Duodenal mucosa (tissue), 2 donors: ENCODE measurements around the gene SLC10A6.

ENCODE experiments used
- H3K27ac ChIP-seq: one replicate; pipeline ENCODE4 v1.7.0; 2013; ENCODE audit warnings: low read depth, low read length
- H3K27me3 ChIP-seq, 2 donors: one replicate each; pipeline ENCODE4 v1.7.0; 2013; ENCODE audit warnings: low read length in 2 of 2, control low read depth in 1 of 2; ENCODE audit not compliant: insufficient read depth in 2 of 2, control insufficient read depth in 1 of 2
- H3K36me3 ChIP-seq, 2 donors: one replicate each; pipeline ENCODE4 v1.7.0; 2013; ENCODE audit warnings: low read length in 2 of 2, control low read depth in 1 of 2; ENCODE audit not compliant: insufficient read depth in 2 of 2, control insufficient read depth in 1 of 2
- H3K4me1 ChIP-seq, 2 donors: one replicate each; pipeline ENCODE4 v1.7.0; 2013; ENCODE audit warnings: low read length in 2 of 2, control low read depth in 1 of 2; ENCODE audit not compliant: insufficient read depth in 2 of 2, control insufficient read depth in 1 of 2
- H3K4me3 ChIP-seq, 2 donors: one replicate each; pipeline ENCODE4 v1.7.0; 2013; ENCODE audit warnings: low read length in 2 of 2, low read depth in 1 of 2
- H3K9ac ChIP-seq, 2 donors: one replicate each; pipeline ENCODE4 v1.7.0; 2013; ENCODE audit warnings: low read length in 2 of 2, low read depth in 1 of 2
- H3K9me3 ChIP-seq, 2 donors: one replicate each; pipeline ENCODE4 v1.7.0; 2013; ENCODE audit warnings: low read length in 2 of 2, control low read depth in 1 of 2; ENCODE audit not compliant: control insufficient read depth in 1 of 2

The SLC10A6 gene, protein sequence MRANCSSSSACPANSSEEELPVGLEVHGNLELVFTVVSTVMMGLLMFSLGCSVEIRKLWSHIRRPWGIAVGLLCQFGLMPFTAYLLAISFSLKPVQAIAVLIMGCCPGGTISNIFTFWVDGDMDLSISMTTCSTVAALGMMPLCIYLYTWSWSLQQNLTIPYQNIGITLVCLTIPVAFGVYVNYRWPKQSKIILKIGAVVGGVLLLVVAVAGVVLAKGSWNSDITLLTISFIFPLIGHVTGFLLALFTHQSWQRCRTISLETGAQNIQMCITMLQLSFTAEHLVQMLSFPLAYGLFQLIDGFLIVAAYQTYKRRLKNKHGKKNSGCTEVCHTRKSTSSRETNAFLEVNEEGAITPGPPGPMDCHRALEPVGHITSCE

GRCh38 chr4:86848732-86849619 is at the start of gene SLC10A6:
SLC10A6 (minus strand) TSS chr4:86849384; CDS start chr4:86849115, 269 bp downstream.
- Histone ChIP-seq H3K36me3 (no peaks in the 10 kb centered on the region), H3K9ac (no peak within 1 kb of the TSS), H3K4me3 (no peak within 1 kb of the TSS)

GRCh38 chr4:86898562-86898961 is 49.4 kb upstream of the SLC10A6 start:
- H3K4me1 ChIP-seq, result no peaks in the 10 kb centered on the region
- no peak overlapping the region for H3K4me3 ChIP-seq
- H3K27ac ChIP-seq, result no peak overlapping the region
- no peaks in the 10 kb centered on the region for H3K36me3 ChIP-seq
- H3K9me3 ChIP-seq, result no peaks in the 10 kb centered on the region
- H3K9ac ChIP-seq, result no peak overlapping the region
- no peaks in the 10 kb centered on the region for H3K27me3 ChIP-seq

More at GRCh38 chr4:86848732-86849619, at the start of gene SLC10A6:
- H3K4me1 ChIP-seq, result peaks cover 0 to 8% of the 10 kb centered on the region in 2 donors
- no peaks in the 10 kb centered on the region for H3K9me3 ChIP-seq
- H3K27me3 ChIP-seq, result no peaks in the 10 kb centered on the region
- H3K27ac ChIP-seq, result no peak within 1 kb of the TSS

DNA sequence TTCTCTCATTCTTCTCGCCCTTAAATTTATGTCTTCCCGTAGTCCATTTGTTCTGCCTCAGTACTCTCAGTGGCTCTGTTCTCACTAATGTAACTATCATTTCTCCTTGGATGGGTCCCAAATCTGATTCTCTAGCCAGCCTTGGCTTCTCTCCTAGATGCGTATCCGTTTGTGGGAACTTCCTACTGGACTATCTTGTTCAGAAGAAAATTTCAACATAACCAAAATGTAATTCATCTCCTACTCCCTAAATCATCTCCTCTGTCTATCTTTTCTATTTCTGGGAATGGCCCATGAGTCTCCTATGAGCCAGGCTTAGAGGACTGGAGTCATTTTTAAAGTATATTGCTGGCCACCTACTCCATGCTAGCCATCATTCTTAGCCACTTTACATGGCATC is 47.4 kb upstream of the SLC10A6 start:
- Histone ChIP-seq H3K9me3 (no peaks in the 10 kb centered on the region), H3K4me3 (no peak overlapping the region), H3K9ac (no peak overlapping the region), H3K36me3 (no peaks in the 10 kb centered on the region), H3K27me3 (no peaks in the 10 kb centered on the region), H3K27ac (no peak overlapping the region), H3K4me1 (peaks cover 0 to 4% of the 10 kb centered on the region in 2 donors)

DNA sequence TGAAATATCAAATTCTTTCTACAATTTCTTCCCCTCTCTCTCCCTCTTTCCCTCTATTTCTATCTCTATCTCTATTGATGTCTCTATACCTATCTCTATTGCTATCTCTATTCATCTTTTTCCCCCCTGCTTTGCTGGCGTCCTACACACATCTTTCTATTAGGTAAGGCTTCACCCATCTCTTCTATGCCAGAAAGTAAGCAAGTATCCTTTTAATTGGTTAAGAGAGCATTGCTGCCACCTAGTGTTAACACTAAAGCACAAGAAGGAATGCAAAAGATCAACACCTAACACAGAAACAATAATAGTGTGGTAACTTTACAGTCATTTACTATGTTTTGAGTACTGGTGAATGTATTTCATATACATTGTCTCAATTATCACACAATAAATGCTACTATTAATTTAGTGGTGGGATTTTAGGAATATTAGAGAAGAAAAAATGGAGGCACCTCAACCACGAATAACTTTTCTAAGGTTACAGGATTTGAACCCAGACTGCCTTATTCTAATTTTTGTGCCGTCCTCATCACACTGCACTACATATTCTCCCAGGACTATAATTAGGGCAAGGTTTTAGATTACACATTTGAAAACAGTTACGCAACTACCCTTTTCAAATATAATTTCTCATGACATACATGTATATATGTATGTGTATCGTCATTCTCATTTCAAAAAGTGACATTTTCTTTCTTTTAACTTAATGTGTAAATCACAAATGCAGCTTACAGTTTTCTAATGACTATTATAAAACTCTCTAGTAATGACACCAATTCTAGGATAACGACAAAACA is 46.7 kb upstream of the SLC10A6 start:
- Histone ChIP-seq H3K27me3 (no peaks in the 10 kb centered on the region), H3K27ac (no peak overlapping the region), H3K36me3 (no peaks in the 10 kb centered on the region), H3K9me3 (no peaks in the 10 kb centered on the region), H3K9ac (no peak overlapping the region), H3K4me1 (peaks cover 0 to 4% of the 10 kb centered on the region in 2 donors), H3K4me3 (no peak overlapping the region)

- Histone ChIP-seq H3K9ac (no peak overlapping the region), H3K27ac (no peak overlapping the region), H3K4me1 (peaks cover 0 to 4% of the 10 kb centered on the region in 2 donors), H3K9me3 (no peaks in the 10 kb centered on the region), H3K36me3 (no peaks in the 10 kb centered on the region), H3K27me3 (no peaks in the 10 kb centered on the region), H3K4me3 (no peak overlapping the region)
These were observed 45.3 kb upstream of the SLC10A6 start for GRCh38 chr4:86894455-86894854.

DNA sequence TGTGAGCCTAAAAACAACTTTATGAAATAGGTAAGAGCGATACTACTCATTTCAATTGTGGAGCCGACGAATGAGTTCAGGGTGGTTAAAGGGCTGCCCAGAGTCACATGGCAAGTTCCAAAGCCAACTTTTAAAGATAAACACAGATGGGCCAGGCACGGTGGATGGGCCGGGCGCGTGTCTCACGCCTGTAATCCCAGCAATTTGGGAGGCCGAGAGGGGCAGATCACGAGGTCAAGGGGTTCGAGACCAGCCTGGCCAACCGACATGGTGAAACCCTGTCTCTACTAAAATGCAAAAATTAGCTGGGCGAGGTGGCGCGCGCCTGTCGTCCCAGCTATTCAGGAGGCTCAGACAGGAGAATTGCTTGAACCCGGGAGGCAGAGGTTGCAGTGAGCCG is 44.0 kb upstream of the SLC10A6 start:
- Histone ChIP-seq H3K27me3 (no peaks in the 10 kb centered on the region), H3K9me3 (no peaks in the 10 kb centered on the region), H3K9ac (peak overlapping the region in 1 of 2 donors; percentile 39), H3K4me1 (peaks cover 0 to 4% of the 10 kb centered on the region in 2 donors), H3K4me3 (no peak overlapping the region), H3K27ac (no peak overlapping the region), H3K36me3 (no peaks in the 10 kb centered on the region)

DNA sequence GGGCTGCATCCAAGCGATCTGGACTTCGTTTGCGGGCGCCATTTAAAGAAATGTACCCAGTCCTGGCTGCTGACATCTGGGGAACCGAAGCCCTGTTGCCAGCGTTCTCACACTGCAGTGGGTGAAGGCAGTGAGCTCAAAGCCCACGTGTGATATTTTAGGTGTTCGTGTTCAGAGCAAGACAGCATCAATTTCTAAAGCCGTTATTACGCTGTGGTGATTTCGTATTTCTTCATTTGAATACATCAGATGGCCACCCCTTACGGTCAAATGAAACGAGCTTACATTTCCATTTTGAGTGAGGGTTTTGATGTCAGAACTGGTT is 43.4 kb upstream of the SLC10A6 start:
- H3K4me3 ChIP-seq, result peak overlapping the region; percentile 62 to 76
- H3K27me3 ChIP-seq, result no peaks in the 10 kb centered on the region
- peak overlapping the region; percentile 38 to 39 for H3K9ac ChIP-seq
- no peak overlapping the region for H3K27ac ChIP-seq
- peaks cover 0 to 4% of the 10 kb centered on the region in 2 donors for H3K4me1 ChIP-seq
- H3K36me3 ChIP-seq, result no peaks in the 10 kb centered on the region
- H3K9me3 ChIP-seq, result no peaks in the 10 kb centered on the region

- Histone ChIP-seq H3K9me3 (no peaks in the 10 kb centered on the region), H3K27me3 (no peaks in the 10 kb centered on the region), H3K36me3 (no peaks in the 10 kb centered on the region), H3K4me1 (peaks cover 0 to 4% of the 10 kb centered on the region in 2 donors), H3K9ac (peak within 1 kb of the TSS; percentile 38 to 39), H3K4me3 (peak within 1 kb of the TSS; percentile 62 to 76), H3K27ac (no peak within 1 kb of the TSS)
These were observed 42.8 kb upstream of the SLC10A6 start, which contains the start of gene C4orf36 for GRCh38 chr4:86891762-86892635. C4orf36 (minus strand) TSS chr4:86892422; CDS start chr4:86891520, 902 bp downstream.

- H3K4me3 ChIP-seq, result no peak overlapping the region
- H3K36me3 ChIP-seq, result no peaks in the 10 kb centered on the region
- H3K9ac ChIP-seq, result no peak overlapping the region
- peaks cover 0 to 4% of the 10 kb centered on the region in 2 donors for H3K4me1 ChIP-seq
- no peaks in the 10 kb centered on the region for H3K9me3 ChIP-seq
- H3K27me3 ChIP-seq, result no peaks in the 10 kb centered on the region
- H3K27ac ChIP-seq, result no peak overlapping the region
These were observed 41.6 kb upstream of the SLC10A6 start for GRCh38 chr4:86890790-86891189.
